Measurements from ENCODE around the gene TCP11L2. TPM values are rescaled to one million over a fixed set of nuclear protein-coding genes. Genes with fewer than 3 reads are reported as not detected.
"Not testable (repeated sequence)": the region's sequence is repeated elsewhere in the genome, so short reads cannot be mapped to it uniquely, and the experiment has no call there.

Gene TCP11L2
- total RNA-seq, 1 donor from 2014 or later = 1.4 TPM

GRCh38 chr12:106284358-106285105, 18.0 kb upstream of the TCP11L2 start:
- no peak overlapping the region for H3K27ac Mint-ChIP-seq (ENCODE audit: unreplicated experiment)
- no peak for TF ChIP-seq CTCF (conservative IDR thresholded peaks at IDR 0.05)
- no peaks in the 10 kb centered on the region for H3K27me3 Mint-ChIP-seq (ENCODE audit: low read depth)
- no peak overlapping the region for H3K4me3 Mint-ChIP-seq
- peaks cover 8% of the 10 kb centered on the region for H3K9me3 Mint-ChIP-seq
- H3K4me1 Mint-ChIP-seq = no peaks in the 10 kb centered on the region
- H3K36me3 Mint-ChIP-seq (ENCODE audit: low read depth) = peaks cover 3% of the 10 kb centered on the region
- DNase-seq (ENCODE audit: low read depth, low spot score) = no peak

GRCh38 chr12:106285982-106286381, 16.6 kb upstream of the TCP11L2 start:
- Mint-ChIP-seq H3K4me1 (no peaks in the 10 kb centered on the region), H3K9me3 (peaks cover 8% of the 10 kb centered on the region), H3K27ac (ENCODE audit: unreplicated experiment) (no peak overlapping the region), H3K4me3 (no peak overlapping the region), H3K27me3 (ENCODE audit: low read depth) (no peaks in the 10 kb centered on the region), H3K36me3 (ENCODE audit: low read depth) (peaks cover 3% of the 10 kb centered on the region)
- TF ChIP-seq CTCF (conservative IDR thresholded peaks at IDR 0.05) = no peak
- no peak for DNase-seq (ENCODE audit: low read depth, low spot score)

GRCh38 chr12:106286576-106287162, 15.9 kb upstream of the TCP11L2 start:
- H3K36me3 Mint-ChIP-seq (ENCODE audit: low read depth); H3K9me3 Mint-ChIP-seq; H3K27me3 Mint-ChIP-seq (ENCODE audit: low read depth); H3K4me3 Mint-ChIP-seq; H3K4me1 Mint-ChIP-seq; H3K27ac Mint-ChIP-seq (ENCODE audit: unreplicated experiment); DNase-seq (ENCODE audit: low read depth, low spot score): not testable (repeated sequence)

GRCh38 chr12:106287364-106287763, 15.2 kb upstream of the TCP11L2 start:
- no peak for DNase-seq (ENCODE audit: low read depth, low spot score)
- no peak overlapping the region for H3K4me3 Mint-ChIP-seq
- no peaks in the 10 kb centered on the region for H3K4me1 Mint-ChIP-seq
- H3K27me3 Mint-ChIP-seq (ENCODE audit: low read depth) = no peaks in the 10 kb centered on the region
- TF ChIP-seq CTCF (conservative IDR thresholded peaks at IDR 0.05) = no peak
- H3K27ac Mint-ChIP-seq (ENCODE audit: unreplicated experiment) = no peak overlapping the region
- H3K36me3 Mint-ChIP-seq (ENCODE audit: low read depth) = peaks cover under 1% of the 10 kb centered on the region
- H3K9me3 Mint-ChIP-seq = peaks cover 5% of the 10 kb centered on the region

GRCh38 chr12:106288101-106288493, 14.4 kb upstream of the TCP11L2 start:
- DNase-seq (ENCODE audit: low read depth, low spot score) = no peak
- Mint-ChIP-seq H3K27ac (ENCODE audit: unreplicated experiment) (no peak overlapping the region), H3K4me3 (no peak overlapping the region), H3K27me3 (ENCODE audit: low read depth) (no peaks in the 10 kb centered on the region), H3K36me3 (ENCODE audit: low read depth) (no peaks in the 10 kb centered on the region), H3K9me3 (peaks cover under 1% of the 10 kb centered on the region), H3K4me1 (no peaks in the 10 kb centered on the region)
- TF ChIP-seq CTCF (conservative IDR thresholded peaks at IDR 0.05) = no peak

- Mint-ChIP-seq H3K27ac (ENCODE audit: unreplicated experiment) (peak overlapping the region; percentile 75), H3K4me1 (no peaks in the 10 kb centered on the region)
These were observed 13.9 kb upstream of the TCP11L2 start for GRCh38 chr12:106288494-106289195.

More at GRCh38 chr12:106288494-106289195, 13.9 kb upstream of the TCP11L2 start:
- Mint-ChIP-seq H3K27me3 (ENCODE audit: low read depth) (no peaks in the 10 kb centered on the region), H3K9me3 (no peaks in the 10 kb centered on the region), H3K4me3 (no peak overlapping the region), H3K36me3 (ENCODE audit: low read depth) (no peaks in the 10 kb centered on the region)
- no peak for DNase-seq (ENCODE audit: low read depth, low spot score)
- TF ChIP-seq CTCF (conservative IDR thresholded peaks at IDR 0.05) = no peak
